Midbrain (tissue), 1 donor: Measurements from ENCODE around the gene CDC25B.
"Not testable (repeated sequence)": the region's sequence is repeated elsewhere in the genome, so short reads cannot be mapped to it uniquely, and the experiment has no call there.

Experiments
- DNase-seq: peaks from one replicate; lab custom pipeline; 2025; lab: John Stamatoyannopoulos, UW

Gene CDC25B

DNA sequence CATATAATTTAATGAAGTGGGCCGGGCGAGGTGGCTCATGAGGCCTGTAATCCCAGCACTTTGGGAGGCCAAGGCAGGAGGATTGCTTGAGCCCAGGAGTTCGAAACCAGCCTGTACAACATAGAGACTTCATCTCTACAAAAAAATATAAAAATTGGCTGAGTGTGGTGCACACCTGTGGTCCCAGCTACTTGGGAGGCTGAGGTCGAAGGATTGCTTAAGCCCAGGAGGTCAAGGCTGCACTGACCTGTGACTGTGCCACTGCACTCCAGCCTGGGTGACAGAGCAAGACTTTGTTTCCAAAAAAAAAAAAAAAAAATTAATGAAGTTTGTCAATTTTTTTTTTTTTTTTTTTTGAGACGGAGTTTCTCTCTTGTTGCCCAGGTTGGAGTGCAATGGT, 33.8 kb downstream of the CDC25B start:
- DNase-seq: not testable (repeated sequence)

GRCh38 chr20:3836132-3836531, 40.0 kb downstream of the CDC25B start:
- DNase-seq: no peak

DNA sequence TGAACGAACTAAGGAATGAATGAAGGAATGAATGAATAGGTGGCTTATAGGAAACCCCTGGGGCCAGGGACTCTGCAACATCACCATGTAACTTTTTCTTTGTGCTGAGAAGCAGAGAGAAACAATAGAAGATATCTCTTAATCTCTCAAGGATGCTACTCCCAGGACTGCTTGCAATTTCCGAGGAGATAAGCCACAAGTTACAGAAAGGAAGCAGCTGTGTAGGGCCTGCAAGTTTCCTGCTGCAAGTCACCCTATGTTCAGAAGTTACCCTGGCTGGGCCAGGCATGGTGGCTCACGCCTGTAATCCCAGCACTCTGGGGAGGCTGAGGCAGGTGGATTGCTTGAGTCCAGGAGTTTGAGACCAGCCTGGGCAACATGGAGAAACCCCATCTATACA, 43.2 kb downstream of the CDC25B start:
- DNase-seq: no peak

GRCh38 chr20:3840201-3840600, 44.1 kb downstream of the CDC25B start:
- not testable (repeated sequence) for DNase-seq

GRCh38 chr20:3842348-3842930, 46.3 kb downstream of the CDC25B start:
- DNase-seq: no peak

DNA sequence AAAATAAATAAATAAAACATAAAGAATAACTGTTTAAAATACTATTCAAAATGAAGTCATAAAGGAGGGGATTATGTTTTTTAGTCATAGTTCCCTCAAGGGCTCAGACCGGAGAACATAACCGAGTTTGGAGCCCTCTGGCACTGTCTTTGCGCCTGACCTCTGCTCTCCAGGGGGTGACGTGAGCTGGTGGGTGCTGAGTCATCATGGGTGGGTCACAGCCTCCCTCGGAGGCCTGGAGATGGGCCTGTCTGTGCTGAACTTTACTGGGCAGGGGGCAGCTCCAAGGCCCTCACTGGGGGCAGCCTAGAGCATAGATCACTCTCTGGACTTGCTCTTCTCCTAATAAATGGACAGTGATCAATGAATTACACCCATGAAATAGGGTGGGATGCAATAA, 47.4 kb downstream of the CDC25B start:
- DNase-seq: no peak

- DNase-seq: not testable (repeated sequence)
Observed at GRCh38 chr20:3843990-3844619, 48.0 kb downstream of the CDC25B start.

DNA sequence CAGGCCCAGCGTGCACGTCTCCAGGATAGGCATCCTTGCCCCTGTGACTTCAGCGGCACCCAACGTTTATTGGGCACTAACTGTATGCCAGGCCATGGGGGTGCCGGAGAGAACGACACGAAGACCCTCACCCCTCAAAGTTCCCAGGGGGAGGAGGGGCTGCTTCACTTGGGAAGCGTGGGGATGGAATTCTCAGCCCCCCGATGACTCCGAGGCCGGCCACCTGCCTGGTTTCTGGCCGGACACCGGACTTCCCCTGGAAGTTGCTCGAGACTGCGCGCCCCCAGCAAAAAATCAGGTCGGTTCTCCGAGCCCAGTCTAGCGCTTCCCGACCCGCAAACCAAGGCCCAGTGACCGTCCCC, 50.2 kb downstream of the CDC25B start:
- DNase-seq: no peak

DNA sequence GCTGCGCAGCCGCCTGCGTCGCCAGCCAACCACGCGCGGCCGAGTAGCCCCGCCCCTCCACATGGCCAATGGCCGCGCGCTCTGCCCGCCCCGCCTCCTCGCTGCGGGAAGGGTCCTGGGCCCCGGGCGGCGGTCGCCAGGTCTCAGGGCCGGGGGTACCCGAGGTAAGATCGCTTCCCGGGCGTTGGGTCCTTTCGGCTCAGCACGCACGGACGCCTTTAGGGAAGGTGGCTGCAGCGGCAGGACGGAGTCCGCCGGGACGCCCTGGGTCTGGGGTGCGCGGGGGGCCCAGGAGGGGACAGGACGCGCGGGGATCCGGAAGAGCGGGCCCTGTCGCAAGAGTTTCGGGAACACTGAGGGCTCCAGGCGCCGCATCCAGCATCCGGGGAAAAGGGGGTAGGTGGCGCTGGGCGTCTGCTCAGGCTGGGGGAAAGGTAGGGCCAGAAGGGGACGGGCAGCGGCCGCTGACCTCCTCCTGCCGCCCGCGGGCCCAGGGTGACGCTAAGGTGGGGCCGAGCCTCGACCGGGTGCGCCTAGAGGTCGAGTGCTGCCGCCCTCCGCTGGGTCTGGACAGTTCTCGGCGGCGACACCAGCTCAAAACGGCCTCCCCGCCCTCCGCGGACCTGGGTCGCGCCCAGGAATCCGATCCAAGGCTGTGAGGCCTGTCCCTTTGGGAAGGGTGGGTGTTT, 50.8 kb downstream of the CDC25B start, which contains the start of gene MAVS:
Gene MAVS (plus strand): TSS at position 95 of the 689 bp plus-strand sequence. CDS start 7,791 bp downstream, outside the sequence.
- peak; percentile 93 for DNase-seq

- DNase-seq: peak; percentile 38
Observed at GRCh38 chr20:3847429-3847940, 51.4 kb downstream of the CDC25B start.

GRCh38 chr20:3848565-3848964, 52.5 kb downstream of the CDC25B start:
- no peak for DNase-seq

DNA sequence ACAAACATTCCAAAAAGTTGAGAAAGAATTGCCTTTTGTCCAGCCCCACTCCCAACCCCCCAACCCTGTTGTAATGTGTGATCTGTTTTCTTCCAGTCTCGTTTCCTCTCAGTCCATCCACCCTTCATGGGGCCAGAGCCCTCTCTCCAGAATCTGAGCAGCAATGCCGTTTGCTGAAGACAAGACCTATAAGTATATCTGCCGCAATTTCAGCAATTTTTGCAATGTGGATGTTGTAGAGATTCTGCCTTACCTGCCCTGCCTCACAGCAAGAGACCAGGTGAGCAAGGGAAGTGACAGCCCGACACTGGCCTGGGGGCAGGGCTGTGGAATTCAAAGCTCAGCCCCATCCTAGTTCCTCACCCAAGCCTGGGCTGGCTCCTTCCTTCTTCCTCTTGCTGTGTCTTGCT, 58.4 kb downstream of the CDC25B start:
- no peak for DNase-seq
